ENCODE measurements around the gene GUSB.
"Not testable (repeated sequence)": the region's sequence is repeated elsewhere in the genome, so short reads cannot be mapped to it uniquely, and the experiment has no call there.

GUSB gene

GRCh38 chr7:65981965-65982792 lies at the start of gene GUSB:
Gene GUSB, minus strand, starts transcription at chr7:65982213. Its CDS starts 30 bp downstream, at chr7:65982183.
- FAIRE-seq (no peak), DNase-seq (ENCODE audit: low spot score) (peak; percentile 82)

DNA sequence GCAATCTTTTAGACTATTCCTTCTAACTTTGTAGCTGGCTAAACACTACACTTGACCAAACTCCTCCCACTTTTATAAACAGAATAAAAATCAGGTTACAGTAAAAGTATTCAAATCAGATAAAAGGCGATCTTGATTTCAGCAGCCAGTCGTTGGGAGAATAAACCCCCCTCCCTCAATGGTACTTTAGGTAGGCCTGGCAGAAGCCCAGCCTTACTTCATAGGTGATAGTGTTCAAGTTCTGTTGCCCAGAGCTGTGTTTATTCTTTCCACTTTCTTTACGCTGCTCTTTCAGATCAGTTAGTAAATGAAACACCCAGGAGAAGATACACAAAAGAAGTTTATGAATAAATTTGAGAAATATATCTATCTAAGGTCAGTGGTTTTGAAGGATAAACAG lies 46.3 kb upstream of the GUSB start:
- FAIRE-seq = not testable (repeated sequence)

GRCh38 chr7:66016131-66016461 lies 34.1 kb upstream of the GUSB start:
- FAIRE-seq = no peak

More for the DNA sequence above, 46.3 kb upstream of the GUSB start:
- not testable (repeated sequence) for DNase-seq (ENCODE audit: low spot score)

DNA sequence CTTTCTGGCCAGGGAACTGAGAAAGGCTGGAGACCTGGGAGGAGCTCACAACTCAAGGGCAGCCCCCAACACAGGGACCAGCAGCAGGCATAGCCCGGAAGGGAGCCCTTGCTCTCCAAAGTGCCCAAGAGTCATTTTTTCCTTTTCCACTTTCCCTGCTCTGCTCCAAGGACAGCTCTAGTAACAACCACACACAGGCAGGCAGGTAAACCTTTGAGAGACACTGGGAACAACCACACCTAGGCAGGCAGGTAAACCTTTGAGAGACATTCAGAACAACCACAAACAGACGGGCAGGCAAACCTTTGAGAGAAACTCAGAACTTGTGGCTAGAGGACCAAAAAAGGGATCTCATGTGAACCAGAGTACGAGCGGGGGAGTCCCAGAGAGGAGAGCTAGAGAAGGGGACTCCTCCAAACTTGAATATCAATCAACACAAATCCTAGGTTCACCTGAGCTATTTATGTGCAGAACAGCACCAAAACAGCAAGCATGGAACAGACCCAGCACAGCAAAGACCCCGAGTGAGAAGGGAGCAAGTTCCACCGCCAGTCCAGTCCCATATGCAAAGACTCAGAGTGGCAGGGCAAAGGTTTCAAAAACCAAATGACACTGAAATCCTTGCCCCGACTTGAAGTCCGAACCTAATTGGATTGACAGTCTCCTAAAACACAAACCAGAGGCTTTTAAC lies 33.6 kb upstream of the GUSB start:
- FAIRE-seq (no peak), DNase-seq (ENCODE audit: low spot score) (no peak)

More at GRCh38 chr7:66016131-66016461, 34.1 kb upstream of the GUSB start:
- peak; percentile 24 for DNase-seq (ENCODE audit: low spot score)

- FAIRE-seq = no peak
- DNase-seq (ENCODE audit: low spot score) = no peak
Observed at GRCh38 chr7:66013938-66014337, 31.9 kb upstream of the GUSB start.

- DNase-seq (ENCODE audit: low spot score) = no peak
- no peak for FAIRE-seq
Observed at GRCh38 chr7:66007232-66007631, 25.2 kb upstream of the GUSB start.

- not testable (repeated sequence) for DNase-seq (ENCODE audit: low spot score)
Observed at GRCh38 chr7:66005115-66005671, 23.2 kb upstream of the GUSB start.

GRCh38 chr7:66000823-66001417 lies 18.9 kb upstream of the GUSB start:
- not testable (repeated sequence) for DNase-seq (ENCODE audit: low spot score); FAIRE-seq

More at GRCh38 chr7:66005115-66005671, 23.2 kb upstream of the GUSB start:
- not testable (repeated sequence) for FAIRE-seq

- DNase-seq (ENCODE audit: low spot score); FAIRE-seq: not testable (repeated sequence)
Observed at GRCh38 chr7:65994984-65995383, 13.0 kb upstream of the GUSB start.

- DNase-seq (ENCODE audit: low spot score) (no peak), FAIRE-seq (no peak)
Observed at GRCh38 chr7:65992526-65992925, 10.5 kb upstream of the GUSB start.

DNA sequence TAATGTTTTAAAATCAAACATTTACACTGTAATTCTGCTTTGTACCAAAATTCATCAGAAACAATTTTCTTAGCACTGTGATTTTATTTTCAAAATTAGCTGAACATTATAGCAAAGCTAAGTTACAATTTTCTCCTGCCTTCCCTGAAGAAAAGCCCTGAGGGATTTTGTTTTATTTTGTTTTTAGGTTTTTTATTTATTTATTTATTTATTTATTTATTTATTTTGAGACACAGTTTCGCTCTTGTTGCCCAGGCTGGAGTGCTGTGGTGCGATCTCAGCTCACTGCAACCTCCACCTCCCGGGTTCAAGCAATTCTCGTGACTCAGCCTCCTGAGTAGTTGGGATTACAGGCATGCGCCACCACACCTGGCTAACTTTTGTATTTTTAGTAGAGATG lies 9.8 kb upstream of the GUSB start:
- not testable (repeated sequence) for DNase-seq (ENCODE audit: low spot score); FAIRE-seq

- DNase-seq (ENCODE audit: low spot score) (no peak), FAIRE-seq (no peak)
Observed at GRCh38 chr7:65989694-65990080, 7.7 kb upstream of the GUSB start.

GRCh38 chr7:65988503-65988902 lies 6.5 kb upstream of the GUSB start:
- FAIRE-seq; DNase-seq (ENCODE audit: low spot score): not testable (repeated sequence)

DNA sequence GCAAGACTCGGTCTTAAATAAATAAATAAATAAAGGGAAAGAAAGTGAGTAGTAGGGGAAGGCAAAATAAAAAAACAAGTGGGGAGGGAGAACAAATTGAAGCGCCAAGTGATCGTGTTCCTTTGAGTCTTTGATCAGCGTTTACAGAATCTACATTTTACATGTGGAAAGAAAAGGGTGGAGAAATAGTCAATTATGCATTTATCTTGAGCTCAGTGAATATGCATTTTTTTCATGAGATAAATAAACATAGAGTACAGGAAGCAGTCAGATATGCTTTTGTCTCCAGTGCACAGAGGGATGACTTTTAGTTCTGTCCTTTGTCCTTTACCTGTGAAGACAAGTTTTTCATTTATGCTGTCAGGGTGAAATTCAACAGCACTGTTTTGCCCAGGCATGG lies 6.1 kb upstream of the GUSB start:
- FAIRE-seq (no peak), DNase-seq (ENCODE audit: low spot score) (no peak)

DNA sequence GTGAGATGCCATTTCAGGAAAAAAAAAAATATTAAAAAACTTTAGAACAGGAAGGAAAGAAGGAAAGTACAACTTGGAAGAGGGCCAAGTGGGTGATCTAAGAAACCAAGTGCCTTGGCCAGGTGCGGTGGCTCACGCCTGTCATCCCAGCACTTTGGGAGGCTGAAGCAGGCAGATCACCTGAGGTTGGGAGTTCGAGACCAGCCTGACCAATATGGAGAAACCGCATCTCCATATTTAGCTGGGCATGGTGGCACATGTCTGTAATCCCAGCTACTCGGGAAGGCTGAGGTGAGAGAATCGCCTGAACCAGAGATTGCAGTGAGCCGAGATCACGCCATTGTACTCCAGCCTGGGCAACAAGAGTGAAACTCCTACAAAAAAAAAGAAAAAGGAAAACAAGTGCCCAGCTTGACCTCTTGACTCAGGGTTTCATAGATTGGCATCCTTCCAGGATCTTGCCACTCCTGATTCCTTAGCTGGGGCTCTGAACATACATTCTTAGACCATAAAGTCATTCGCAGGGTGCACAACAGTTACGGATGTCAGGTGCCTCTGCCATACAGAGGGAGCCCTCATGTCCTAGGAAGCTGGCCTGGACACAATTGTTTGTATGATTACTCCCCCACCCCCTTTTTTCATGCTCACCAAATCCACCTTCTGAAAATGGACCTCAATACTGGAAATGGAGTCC lies 2.1 kb upstream of the GUSB start:
- peak; percentile 29 for FAIRE-seq
- DNase-seq (ENCODE audit: low spot score) = peak; percentile 91

- DNase-seq (ENCODE audit: low spot score) (peak; percentile 74), FAIRE-seq (no peak)
Observed at GRCh38 chr7:65980478-65981250, 1.3 kb downstream of the GUSB start.

DNA sequence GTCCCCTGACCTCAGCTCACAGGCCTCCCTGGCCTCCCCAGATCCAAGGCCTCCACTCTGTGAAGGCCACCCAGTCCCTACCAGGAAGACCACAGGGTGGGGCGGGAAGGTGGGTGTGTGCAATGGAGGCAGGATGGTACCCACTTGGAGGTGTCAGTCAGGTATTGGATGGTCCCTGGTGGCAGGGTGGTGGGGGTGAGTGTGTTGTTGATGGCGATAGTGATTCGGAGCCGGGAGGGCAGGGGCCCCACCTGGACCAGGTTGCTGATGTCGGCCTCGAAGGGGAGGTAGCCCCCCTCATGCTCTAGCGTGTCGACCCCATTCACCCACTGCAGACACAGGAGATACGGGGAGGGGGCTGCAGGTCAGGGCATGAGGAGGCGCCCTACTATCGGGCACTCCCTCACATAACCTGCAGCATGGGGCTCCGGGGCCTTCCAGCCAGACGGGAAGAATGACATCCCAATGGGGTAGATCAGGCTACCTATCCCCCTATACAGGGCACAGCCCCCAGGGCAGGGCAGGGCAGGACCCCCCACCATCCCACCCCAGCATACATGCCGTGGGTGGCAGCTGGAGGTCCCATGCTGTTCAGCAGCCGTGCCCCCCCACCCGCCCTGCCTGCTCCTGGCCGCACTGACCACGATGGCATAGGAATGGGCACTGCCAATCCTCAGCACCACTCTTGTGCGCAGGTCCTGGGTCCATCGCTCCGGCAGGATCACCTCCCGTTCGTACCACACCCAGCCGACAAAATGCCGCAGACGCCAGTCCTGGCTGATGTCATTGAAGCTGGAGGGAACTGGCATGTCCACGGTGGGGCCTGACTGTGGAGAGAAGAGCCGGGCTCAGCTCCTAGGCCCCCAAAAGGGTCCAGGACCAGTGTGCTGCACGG lies 2.2 kb downstream of the GUSB start:
- DNase-seq (ENCODE audit: low spot score) (no peak), FAIRE-seq (no peak)

- no peak for FAIRE-seq
- DNase-seq (ENCODE audit: low spot score) = no peak
Observed at GRCh38 chr7:65978891-65979582, 3.0 kb downstream of the GUSB start.

All from RCC 7860 (cell line).